HG03025 (cell line): Measurements from ENCODE around the gene SCYGR4.

ENCODE experiments used
- ATAC-seq: cut with Tn5 transposase; IDR thresholded peaks from one replicate; pipeline ENCODE4 v1.9.1; 2021; ENCODE audit warnings: mild to moderate bottlenecking, moderate library complexity; ENCODE audit not compliant: unreplicated experiment, low FRiP score

The SCYGR4 gene

GRCh38 chr2:227613272-227613660 is 4.0 kb upstream of the SCYGR4 start:
- no peak for ATAC-seq

GRCh38 chr2:227614246-227614645 is 3.1 kb upstream of the SCYGR4 start:
- ATAC-seq = no peak

GRCh38 chr2:227614740-227615139 is 2.6 kb upstream of the SCYGR4 start, which contains the start of gene SCYGR3:
TSS of gene SCYGR3 (minus strand) at chr2:227614840. CDS start at chr2:227614840, 0 bp downstream.
- ATAC-seq = no peak

- ATAC-seq = no peak
Measured at GRCh38 chr2:227615181-227615580, 2.1 kb upstream of the SCYGR4 start.

GRCh38 chr2:227615906-227616305 is 1.4 kb upstream of the SCYGR4 start:
- ATAC-seq = no peak

GRCh38 chr2:227616631-227617030 is 667 bp upstream of the SCYGR4 start:
- no peak for ATAC-seq

- no peak for ATAC-seq
Measured at GRCh38 chr2:227623226-227623625, 5.9 kb downstream of the SCYGR4 start.

- no peak for ATAC-seq
Measured at GRCh38 chr2:227625420-227625819, 8.1 kb downstream of the SCYGR4 start.

- ATAC-seq = no peak
Measured at GRCh38 chr2:227626580-227627151, 9.4 kb downstream of the SCYGR4 start.

- no peak for ATAC-seq
Measured at GRCh38 chr2:227627769-227628168, 10.5 kb downstream of the SCYGR4 start.

GRCh38 chr2:227629435-227629834 is 12.1 kb downstream of the SCYGR4 start:
- no peak for ATAC-seq

- ATAC-seq = no peak
Measured at GRCh38 chr2:227630322-227630721, 13.0 kb downstream of the SCYGR4 start.

GRCh38 chr2:227632827-227633226 is 15.5 kb downstream of the SCYGR4 start:
- ATAC-seq = no peak

- no peak for ATAC-seq
Measured at GRCh38 chr2:227634201-227634600, 16.9 kb downstream of the SCYGR4 start.

- ATAC-seq = no peak
Measured at GRCh38 chr2:227642656-227643055, 25.4 kb downstream of the SCYGR4 start.

- ATAC-seq = no peak
Measured at GRCh38 chr2:227643990-227644551, 26.8 kb downstream of the SCYGR4 start.

- ATAC-seq = no peak
Measured at GRCh38 chr2:227653419-227653818, 36.1 kb downstream of the SCYGR4 start.

- no peak for ATAC-seq
Measured at GRCh38 chr2:227654426-227654825, 37.1 kb downstream of the SCYGR4 start.

GRCh38 chr2:227655454-227655853 is 38.2 kb downstream of the SCYGR4 start:
- ATAC-seq = no peak

GRCh38 chr2:227657199-227657845 is 40.0 kb downstream of the SCYGR4 start:
- ATAC-seq = no peak

- ATAC-seq = no peak
Measured at GRCh38 chr2:227661025-227661649, 43.8 kb downstream of the SCYGR4 start.

- no peak for ATAC-seq
Measured at GRCh38 chr2:227661827-227662226, 44.5 kb downstream of the SCYGR4 start.
